CD4-positive, alpha-beta T cell treated with Interleukin-1 beta for 1 hour (primary cell): ENCODE data around the gene ADAM23.

Source experiments
- DNase-seq, 2 donors: peaks; one replicate each; pipeline ENCODE4 v3.0.0-alpha.2; 2020 to 2022

The ADAM23 gene

DNA sequence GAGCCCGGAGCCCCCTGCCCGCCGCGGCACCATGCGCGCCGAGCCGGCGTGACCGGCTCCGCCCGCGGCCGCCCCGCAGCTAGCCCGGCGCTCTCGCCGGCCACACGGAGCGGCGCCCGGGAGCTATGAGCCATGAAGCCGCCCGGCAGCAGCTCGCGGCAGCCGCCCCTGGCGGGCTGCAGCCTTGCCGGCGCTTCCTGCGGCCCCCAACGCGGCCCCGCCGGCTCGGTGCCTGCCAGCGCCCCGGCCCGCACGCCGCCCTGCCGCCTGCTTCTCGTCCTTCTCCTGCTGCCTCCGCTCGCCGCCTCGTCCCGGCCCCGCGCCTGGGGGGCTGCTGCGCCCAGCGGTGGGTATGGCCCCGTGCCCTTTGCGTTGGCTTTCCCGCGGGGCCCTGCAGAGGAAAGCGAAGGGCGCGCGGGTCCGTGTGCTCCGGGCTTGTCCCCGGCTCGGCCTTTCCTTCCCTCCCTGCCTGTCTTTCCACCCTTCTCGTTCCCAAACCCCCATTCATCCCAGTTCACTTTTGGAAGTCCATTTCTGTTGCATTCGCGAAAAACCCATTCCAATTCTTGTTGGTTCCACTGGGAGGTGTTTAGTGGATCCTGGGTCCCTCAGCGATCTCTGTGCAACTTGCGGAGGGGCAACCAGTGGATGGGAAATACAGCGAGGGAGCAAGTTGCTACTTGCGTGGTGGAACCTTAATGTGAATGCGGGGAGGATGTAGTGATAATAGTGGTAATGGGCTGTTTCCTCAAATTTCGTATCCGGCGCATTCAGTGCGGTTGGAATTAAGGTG, 599 bp downstream of the ADAM23 start:
- DNase-seq = no peak

DNA sequence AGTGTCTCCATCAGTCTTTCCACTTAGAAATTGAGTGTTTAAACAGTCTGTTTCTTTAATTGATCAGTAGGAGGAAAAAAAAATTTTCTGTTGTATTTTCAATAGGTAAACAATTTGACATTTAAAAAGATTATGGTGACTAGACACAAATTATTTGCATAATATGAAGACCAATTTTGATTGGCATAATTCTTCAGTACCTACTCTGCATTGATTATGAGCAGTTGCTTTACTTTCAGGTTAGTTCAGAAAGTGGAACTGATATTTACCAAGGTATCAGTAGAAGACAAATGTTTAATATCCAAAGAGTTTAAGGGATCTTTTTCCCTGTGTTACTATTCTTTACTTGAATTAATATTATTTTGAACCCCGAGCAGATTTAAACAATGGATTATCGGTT, 2.6 kb downstream of the ADAM23 start:
- no peak for DNase-seq

DNA sequence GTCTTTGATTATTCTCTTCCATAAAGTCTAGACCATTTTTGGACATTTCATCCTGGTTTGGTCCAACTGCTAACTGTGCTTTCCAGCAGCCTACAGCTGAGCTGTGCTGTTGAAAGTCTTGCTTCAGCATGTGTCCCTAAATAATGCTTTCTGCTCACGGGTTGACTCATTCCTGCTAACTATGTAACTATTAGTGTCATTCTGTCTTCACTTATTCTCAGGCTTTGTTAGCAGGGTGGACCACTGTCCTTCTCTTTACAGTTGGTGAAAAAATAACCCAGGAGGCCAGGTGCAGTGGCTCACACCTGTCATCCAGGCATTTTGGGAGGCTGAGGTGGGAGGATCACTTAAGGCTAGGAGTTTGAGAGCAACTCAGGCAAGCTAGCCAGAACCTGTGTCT, 8.9 kb downstream of the ADAM23 start:
- no peak for DNase-seq

DNA sequence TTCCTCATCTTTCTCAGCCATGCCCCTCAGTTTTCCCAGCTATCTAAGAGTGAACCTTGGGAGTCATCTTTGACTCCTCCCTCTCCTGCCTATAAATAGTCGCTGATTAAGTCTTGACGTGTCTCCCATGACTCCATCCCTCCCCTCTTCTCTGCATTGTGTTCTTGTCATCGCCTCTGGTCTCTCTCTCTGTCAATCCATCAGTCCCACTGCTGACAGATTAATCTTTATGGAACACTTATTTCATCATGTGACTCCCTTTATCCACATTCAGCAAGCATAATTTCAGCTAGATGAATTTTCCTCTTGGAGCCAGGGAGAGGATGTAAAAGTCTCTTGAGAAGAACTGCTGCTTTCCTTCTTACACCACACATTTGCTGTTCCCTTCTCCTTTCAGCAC, 9.4 kb downstream of the ADAM23 start:
- no peak for DNase-seq

DNA sequence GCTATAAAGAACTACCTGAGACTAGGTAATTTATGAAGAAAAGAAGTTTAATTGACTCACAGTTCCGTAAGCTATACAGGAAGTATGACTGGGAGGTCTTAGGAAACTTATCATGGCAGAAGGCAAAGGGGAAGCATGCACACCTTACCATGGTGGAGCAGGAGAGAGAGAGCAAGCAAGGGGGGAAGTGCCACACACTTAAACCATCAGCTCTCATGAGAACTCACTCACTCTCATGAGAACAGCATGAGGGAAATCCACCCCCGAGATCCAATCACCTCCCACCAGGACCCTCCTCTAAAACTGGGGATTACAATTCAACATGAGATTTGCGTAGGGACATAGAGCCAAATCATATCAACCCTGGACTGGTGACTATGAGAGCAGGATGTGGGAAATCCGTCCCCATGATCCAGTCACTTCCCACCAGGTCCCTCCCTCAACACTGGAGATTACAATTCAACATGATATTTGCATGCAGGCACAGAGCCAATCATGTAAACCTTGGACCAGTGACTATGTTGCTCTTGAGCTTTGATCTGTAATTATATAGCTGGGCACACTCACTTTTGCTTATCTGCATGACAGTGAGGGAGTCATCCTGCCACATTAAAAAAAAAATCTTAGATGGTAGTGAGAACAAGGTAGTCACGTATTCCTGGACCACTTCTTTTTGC, 12.9 kb downstream of the ADAM23 start:
- DNase-seq = no peak

DNA sequence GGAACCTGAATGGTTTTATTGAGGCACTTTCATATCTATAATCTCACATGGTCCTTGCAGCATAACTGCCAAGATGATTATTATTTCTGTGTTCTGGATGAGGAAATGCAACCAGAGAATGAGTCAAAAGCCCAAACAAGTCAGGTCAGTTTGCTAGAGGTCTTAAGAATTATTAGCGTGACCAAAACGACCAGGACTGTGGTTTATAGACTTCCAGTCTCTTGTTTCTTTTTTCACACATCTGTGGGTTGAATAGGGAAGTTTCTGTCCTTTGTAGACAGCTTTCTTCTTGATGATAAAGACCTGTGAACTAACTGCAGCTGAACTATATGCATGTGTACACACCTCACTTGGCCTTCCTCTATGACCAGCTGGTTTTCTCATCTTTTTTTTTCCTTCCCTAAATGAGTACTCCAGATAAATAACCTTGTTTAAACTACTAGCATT, 13.9 kb downstream of the ADAM23 start:
- DNase-seq = no peak

DNA sequence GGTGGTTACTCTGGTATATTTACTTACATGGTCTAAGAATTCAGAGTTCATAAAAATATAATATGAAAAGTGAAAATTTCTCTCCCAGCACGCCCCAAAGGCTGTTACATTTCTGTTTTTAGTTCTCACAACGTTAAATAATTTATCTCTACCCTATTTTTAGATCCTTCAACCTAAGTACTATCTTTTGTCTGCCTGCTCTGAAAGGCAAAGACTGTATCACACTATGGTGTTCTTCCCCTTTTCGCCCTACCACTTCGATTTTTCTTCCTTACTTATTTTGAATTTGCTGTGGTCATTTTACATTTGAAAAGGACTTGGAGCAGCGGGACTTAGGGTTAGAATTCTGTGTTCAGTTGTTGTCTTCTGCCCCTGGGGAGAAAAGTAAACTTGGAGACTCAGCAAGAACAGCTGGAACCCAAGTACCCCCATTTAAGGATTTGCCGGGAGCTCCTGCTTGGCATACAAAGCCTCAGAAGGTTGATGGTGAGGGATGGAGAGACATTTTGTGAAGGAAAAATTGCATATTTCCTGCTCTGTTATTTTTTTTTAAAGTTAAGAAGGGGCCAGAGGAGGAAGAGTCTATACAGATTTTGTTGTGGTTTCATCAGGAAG, 19.0 kb downstream of the ADAM23 start:
- no peak for DNase-seq

DNA sequence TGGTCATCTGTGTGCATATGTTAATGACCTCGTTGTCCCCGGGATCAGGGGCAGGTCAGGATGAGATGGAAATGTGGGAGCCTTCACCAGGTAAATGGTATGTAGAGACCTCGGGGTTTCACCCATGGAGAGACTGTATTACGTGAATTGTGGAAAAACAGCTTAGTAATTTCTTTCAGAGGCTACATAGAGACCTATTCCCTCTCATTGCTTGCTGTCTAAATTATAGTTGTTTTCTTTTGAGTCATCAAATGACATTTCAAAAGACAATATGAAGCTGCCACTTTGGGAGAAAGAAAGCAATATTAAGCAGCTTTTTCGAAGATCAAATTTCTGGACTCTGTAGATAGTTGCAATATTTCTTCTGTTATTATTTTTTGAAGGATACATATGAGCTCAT, 20.4 kb downstream of the ADAM23 start:
- no peak for DNase-seq

DNA sequence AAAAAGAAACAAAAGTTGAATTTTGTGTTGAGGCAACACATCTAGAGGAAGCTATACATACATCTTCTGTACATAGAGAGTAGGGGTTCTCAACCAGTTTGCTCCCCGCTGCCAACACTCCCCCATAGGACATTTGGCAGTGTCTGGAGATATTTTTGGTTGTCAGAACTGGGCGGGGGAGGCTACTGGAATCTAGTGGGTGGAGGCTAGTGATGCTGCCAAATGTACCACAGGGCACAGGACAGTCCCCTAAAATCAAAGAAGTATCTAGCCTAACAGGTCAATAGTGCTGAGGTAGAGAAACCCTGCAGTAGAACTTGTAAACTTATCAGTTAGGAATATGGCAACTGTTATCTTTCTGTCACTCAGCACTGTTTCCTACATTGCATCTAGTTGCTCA, 21.3 kb downstream of the ADAM23 start:
- no peak for DNase-seq

DNA sequence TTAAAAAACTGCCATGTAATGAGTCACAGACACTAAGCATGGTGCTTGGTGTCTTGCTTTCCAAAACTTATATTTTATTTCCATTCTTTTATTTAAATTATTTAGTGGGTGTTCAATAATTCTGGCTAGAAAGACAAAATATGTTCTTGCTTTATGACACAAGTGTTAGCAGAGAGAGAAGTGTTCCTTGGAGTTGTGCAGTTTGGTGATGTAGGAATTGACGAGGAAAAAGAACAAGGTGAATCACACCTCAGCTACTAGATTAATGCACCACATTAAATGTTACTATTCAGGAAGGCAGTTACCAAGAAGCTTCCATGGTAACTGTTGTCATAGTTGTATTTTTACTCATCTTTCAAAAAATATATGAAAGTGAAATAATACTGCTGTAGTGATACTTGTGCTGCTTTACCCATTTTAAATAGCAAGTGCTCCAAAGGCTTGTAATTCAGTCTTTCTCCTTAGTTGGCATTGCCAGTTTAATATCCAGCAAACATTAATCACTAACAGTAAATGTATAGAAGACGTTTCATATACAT, 28.3 kb downstream of the ADAM23 start:
- DNase-seq = no peak

DNA sequence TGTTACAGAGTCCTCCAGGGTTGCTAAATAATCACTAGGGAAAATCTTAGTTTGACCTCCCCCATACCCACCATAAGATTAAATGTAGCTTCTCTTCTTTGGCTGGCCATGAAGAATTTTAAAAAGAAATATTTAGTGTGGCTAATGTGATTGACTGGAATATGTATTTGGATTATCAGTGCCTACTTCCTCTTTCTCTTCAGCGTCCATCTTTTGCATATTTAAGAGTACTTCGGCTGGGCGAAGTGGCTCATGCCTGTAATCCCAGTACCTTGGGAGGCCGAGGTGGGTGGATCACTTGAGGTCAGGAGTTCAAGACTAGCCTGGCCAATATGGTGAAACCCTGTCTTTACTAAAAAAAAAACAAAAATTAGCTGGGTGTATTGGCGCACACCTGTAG, 28.8 kb downstream of the ADAM23 start:
- DNase-seq = no peak

DNA sequence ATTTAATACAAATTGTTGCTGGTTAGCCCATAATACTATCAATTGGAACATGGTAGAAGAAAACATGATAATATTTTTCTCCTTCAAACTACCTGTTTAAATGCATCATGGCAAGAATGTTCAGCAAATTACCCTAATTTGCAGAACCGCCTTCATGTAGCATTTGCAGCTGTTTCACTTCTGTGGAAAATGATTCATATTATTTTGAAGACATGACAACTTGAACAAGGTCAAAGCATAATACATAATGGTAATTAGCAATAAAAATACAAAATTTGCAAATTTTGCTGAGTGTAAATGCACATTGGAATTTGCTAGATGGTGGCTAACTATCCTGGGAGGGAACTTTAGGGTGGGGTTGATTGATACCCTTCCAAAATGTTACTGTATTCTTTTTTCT, 30.8 kb downstream of the ADAM23 start:
- no peak for DNase-seq

DNA sequence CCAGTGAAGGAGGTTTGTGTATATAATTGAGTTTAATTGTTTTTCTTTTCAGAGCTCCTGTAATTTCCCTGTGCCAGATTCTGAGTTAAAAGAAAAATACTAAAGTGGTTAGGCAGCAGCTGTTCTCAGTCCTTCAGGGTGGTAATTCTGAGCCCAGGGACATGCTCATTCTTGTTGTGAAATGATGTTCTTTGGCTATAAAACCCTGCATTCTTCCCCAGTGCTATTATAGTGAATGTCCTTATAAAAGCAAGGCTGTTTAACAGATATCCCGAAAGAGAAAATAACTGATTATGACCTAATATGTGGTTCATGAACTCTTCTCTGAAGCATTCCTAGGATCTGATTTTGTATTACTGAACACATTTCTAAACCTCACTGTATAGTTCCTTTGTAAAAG, 34.0 kb downstream of the ADAM23 start:
- no peak for DNase-seq

DNA sequence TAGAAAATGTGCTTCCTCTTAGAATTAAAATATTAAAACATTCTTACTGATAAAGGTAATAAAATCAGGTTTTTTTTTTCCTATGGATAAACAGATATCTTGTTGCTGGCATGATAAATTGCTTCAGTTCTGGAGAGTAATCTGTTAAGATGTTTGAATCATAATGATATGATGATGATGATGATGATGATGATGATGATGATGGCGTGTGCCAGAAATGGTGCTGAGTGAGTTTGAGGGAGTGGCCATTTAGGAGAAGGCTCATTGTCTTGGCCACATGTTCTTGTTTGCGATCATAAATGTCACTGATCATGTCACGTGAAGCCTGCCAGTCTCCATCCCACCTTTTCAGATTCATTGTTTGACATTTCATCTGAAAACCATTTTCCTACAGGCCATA, 35.0 kb downstream of the ADAM23 start:
- DNase-seq = no peak

DNA sequence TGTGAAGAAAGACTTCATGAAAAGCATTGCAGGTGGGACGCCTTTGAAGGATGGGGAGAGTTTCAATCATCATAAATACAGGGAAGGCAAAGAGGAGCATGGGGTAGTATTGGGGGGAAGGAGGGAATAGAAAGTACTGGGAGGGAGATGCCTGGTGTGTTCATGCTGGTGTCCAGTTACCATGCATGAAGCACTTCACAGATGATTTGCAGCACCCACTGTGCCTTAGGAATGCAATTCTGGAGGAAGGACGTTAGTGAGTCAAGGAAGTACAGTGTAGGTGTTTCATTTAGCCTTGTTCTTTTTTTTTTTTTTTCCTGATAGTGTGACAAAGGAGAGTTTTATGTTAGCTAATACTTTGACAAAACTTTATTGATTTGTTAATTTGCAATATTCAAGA, 36.8 kb downstream of the ADAM23 start:
- DNase-seq = no peak

DNA sequence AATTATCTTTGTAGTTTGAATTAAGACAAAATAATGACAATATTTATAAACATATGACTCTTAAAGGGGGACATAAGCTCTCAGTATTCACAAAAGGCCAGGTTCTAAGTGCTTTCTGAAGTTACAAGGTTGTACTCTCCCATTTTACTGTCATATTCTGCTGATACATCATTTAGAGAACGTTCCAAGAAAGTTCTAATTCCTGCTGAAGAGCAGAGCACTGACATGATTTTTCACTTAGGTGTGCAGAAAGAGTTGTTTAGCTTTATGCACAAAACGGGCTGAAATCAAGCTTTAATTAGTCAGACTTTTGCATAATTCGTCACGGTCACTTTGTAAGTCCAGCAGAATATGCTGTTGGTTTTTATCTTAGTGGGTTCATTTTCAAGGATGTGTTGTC, 37.3 kb downstream of the ADAM23 start:
- no peak for DNase-seq

DNA sequence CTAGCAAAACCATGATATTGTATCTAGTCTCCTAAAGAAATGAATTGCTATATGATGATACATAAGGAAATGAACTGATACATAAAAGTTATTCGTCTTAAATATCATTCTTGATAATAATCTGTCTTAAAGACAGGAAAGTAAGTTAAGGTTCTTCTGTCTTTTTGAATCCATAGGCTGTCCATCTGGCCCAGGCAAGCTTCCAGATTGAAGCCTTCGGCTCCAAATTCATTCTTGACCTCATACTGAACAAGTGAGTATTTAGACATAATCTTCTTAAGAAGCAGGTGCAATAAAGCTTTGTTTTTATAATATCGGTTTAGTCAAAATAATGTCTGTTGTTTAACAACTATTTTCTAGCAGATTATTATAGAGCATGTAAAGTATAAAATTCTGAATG, 37.7 kb downstream of the ADAM23 start:
- no peak for DNase-seq

DNA sequence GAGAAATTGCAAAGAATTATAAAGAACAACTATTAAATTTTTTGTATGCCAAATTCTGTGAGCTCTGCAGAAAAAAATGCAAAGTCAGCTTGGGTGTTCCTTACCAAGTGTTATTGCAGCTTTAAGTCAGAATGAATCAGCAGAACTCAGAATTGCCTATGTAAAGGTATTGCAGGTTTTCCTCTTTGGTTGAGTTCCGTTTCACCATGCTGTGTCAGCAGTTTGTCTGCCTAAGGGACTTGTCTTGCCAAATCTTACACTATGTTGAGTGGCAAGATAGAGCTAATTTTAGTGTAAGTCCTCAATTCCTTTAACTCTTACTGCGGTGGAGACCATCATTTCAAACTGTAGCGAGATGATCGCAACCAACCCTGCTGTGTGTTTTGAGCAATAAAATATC, 38.8 kb downstream of the ADAM23 start:
- no peak for DNase-seq

DNA sequence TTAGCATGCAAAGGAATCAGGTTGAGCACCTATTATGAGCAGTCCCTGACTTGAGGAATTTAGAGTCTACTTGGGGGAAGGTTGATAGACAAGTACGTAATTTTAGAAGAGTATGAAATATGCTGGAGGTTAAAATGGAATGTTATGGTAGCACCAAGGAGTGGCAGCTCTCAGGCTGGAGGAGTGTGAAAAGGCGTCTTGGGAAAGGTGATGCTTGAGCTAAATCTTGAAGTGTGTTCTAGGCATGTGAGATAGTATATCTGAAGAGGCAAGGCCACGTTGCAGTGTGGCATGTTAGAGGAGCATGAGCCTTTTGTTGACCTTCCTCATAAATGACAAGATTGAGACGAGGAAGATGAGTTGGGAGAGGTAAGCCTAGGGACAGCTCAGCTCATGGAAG, 39.3 kb downstream of the ADAM23 start:
- no peak for DNase-seq

DNA sequence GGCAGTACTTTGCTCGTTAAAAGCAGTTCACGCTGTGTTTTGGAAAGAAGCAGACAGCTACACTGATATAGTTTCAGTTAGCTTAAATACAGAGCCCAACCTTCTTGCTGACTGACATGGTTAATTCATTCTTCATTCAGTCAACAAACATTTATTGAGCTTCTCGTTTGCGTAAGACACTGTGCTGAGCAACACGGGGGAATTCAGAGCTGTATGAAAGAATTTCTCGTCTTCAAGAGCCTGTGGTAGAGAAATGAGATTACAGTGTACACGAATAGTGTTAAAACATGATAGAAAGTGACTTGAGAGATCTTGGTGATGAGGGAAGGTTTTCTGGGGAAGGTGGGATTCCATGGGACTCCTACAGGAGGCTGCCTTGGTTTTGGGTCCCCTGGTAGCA, 44.7 kb downstream of the ADAM23 start:
- DNase-seq = no peak

DNA sequence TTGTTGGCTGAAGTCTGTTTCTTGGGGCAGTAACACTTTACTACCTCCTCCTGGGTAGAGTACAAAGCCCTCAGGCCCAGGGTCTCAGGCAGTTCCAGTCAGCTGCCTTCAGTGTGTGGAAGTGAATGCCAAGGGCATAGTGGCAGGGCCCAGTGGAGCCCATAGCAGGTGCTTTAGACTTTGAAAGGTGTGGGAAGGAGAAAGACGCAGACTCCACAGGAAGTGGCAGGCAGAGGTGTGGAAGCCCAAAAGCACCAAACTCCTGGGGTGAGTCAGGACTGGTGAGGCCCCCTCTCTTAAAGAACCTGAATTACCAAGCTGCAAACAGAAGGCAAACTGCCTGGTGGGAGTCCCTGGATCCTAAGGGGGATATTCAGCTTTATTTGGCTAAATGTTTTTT, 45.3 kb downstream of the ADAM23 start:
- DNase-seq = no peak

DNA sequence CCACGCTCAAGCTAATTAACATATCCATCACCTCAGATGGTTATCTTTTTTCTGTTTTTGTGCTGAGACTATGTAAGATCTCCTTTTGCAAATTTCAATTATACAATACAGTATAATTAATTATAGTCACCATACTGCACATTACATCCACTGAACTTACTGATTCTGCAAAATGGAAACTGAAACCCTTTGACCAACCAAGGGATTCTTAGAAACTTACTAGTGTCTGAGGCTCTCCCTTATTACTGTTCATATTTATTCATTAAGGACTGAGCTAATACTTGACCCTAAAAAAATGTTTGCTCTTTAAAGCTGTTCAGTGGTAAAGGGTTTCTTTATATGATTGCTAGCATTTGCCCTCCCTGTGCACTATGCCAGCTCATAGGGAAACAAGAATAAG, 50.7 kb downstream of the ADAM23 start:
- DNase-seq = no peak

DNA sequence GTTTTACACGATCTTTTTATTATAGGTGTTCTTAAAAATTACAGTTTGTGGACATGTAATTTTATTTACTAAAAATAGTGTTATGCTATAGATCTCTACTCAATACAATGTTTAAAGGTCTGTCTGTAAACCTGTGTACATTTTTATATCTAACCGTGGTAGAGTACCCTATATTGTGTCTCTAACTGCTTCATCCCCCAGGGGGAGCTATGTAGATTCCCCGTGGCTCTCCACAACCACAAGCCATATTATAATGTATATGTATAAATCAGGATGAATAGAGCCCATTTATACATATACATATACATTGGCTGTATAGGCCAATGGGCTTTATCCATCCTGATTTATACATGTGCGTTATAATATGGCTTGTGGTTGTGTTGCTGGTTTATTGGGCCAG, 59.4 kb downstream of the ADAM23 start:
- no peak for DNase-seq

DNA sequence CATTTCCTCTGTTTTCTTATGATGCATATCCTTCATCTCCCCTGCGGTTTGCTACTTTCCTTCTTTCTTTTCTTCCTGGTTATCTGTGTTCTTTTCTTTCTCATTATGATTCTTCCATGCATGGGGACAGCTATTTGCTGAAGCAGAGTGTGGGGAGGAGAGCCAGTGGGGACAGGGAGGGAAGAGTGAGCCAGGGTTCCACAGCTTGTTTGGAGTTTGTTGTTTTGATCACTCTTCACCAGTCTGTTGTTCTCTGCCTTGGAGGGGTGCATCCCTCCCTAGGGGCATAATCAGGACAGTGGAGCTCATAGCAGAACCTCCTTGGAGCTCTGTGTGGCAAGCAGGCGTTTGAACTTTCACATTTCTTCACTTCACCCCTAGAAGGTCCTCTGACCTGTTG, 68.0 kb downstream of the ADAM23 start:
- DNase-seq = no peak
